ENCODE measurements around the gene OR6V1.

Gene OR6V1, protein sequence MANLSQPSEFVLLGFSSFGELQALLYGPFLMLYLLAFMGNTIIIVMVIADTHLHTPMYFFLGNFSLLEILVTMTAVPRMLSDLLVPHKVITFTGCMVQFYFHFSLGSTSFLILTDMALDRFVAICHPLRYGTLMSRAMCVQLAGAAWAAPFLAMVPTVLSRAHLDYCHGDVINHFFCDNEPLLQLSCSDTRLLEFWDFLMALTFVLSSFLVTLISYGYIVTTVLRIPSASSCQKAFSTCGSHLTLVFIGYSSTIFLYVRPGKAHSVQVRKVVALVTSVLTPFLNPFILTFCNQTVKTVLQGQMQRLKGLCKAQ

DNA sequence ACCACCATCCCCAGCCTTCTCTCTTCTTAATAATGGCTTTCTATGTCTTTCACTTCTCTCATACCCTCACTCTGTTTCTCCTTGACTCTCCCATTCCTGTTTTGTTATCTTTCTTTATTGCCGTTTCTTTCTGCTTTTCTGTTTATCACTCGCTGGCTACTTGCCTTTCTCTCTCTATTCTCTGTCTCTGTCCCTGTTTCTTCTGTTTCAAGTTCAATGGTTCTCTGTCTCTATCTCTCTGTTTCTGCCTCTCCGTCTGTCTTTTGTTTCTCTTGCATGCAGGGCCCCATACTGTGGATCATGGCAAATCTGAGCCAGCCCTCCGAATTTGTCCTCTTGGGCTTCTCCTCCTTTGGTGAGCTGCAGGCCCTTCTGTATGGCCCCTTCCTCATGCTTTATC, at the start of gene OR6V1:
OR6V1 (plus strand) TSS at position 301 of the 400 bp plus-strand sequence; CDS start at position 301, 0 bp downstream.
- DNase-seq, result no peak

DNA sequence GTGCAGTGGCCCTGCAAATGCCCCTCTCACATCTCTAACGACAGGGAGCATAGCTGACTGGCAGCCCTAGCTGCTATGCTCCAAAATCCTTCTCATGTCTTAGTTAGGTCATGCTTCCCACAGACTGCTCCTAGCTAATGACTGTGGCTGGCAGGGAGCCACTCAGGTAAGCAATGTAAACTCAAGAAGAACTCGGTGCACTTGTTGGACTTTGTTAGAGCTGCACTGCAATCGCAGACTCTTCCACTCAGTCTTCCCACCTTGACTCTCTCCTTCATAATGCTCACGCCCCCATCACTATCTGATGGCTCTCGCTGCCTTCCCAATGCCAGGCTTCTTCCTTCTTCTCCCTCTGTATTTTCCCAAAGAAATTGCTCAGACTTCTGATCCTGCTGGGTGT, 49.2 kb upstream of the OR6V1 start:
- DNase-seq, result no peak

GRCh38 chr7:143003393-143004051, 48.6 kb upstream of the OR6V1 start:
- DNase-seq, result peak; percentile 76

DNA sequence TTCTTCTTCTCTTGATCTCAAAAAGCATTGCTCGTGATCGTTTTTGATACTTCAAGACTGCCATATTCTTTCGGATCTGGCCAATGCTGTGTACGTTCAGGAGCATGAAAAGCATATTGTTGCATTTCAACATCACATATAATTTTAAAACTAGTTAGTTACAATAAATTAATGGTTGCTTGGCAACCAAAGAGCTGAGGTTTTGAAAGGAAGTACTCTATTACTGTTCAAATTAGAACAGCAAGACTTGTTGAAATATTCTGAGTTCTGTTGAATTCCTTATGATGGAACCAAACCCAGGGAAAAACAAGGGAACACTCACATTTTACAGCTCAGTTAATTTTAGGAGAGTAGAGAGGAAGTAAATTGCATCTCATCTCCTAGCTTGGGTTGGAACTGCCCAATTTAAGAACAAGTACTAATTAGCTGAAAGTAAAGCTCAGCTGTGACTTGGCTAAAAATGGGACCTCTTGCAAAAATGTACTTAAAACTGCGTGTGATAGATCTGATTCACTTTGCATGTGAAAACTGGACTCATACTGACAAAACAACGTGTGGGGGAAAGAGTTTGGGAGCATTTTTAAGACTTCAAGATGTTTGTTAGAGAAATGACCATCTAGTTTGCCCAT, 46.4 kb upstream of the OR6V1 start:
- no peak for DNase-seq

DNA sequence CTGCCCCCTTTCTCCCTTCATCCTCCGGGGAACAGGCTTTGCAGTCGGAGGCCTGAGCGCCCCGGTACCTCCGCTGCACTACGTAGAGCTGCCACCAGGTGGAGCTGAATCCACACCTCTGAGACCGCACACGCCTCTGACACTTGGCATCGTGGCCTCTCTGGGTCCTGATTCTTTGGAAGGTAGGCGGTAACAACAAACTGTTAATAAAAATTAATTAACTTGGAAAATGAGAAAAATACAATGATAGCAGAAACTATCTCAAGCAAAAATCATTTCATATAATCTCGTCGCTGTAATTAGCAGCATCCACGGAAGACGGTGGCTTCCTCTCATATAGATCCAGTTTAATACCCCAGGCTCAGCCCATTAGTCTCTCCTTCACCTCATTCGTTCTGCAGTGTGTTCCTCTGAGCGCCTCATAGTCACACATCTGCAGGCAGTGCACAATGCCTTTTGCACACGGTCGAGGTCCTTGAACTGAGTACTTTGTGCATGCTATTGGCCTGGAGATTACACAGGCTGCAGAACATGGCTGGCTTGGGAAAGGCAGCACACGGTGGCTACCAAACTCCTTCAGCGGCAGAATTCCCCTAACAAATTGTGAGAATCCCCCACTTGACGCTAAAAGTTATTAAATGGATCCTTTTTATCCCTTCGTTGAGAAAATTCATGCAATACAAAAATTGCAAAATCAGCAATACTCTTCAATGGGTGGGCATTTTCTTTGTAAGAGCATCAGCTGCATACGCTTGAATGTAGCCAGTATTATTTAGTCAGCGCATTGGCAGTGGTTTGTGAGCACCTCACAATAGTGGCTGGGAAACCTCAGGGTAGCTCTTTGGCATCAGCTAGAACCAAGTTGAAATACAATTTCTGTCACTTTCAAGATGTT, 43.9 kb upstream of the OR6V1 start:
- DNase-seq, result peak; percentile 82

- DNase-seq, result no peak
These were observed 40.1 kb upstream of the OR6V1 start for GRCh38 chr7:143012001-143012400.

DNA sequence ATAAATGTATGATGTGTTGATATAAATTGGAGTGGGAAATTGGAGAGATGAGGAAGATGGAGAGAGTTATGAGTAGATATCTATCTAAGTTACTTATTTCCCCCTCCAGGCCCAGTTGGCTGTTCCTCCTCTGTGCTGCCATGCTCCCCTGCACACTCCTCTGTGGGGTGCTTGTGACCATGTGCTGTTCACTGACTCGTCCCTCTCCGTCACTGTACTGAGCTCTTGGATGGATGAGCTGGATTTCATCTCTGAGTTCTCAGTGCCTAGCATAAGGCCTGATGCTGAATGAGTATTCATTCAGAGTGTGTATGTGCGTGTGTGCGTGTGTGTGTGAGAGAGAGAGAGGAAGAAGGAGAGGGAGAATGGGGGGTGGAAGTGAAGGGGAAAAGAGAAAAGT, 39.7 kb upstream of the OR6V1 start:
- no peak for DNase-seq

DNA sequence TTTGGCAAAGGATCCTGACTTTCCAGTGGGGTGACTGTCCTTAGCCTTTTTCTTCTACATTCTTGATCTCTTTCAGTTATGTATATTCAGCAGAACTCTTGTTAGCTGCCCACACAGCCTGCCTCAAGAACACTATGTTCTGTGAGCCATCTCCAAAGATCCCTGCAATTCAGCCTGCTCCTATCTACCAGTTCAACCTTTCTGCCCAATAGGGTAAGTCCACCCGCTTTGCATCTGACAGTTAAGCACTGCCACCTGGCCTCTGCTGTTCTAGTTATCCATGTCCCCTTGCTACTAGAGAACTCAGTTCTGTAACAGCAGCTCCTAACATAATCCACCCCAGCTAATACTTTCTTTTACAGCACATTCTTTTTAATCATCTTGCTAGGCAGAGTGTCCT, 38.7 kb upstream of the OR6V1 start:
- no peak for DNase-seq

DNA sequence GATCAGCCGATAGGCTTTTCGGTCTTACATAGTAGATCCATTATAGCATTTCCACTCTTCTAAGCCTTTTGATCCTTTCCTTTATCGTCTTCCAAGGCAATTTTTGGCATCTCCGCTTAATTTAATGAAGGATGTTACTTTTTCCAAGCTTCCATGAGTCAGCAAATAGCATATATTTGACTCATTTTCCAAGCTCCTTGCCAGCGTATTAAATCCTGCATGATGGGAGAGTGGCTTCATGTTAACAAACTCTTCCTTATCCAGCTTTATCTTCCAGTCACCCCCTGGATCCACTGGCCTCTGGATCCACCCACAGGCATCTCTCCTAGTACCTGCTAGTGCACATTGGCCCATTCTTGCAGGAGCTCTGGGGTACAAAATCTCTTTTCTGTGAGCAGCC, 38.2 kb upstream of the OR6V1 start:
- no peak for DNase-seq

- no peak for DNase-seq
These were observed 37.1 kb upstream of the OR6V1 start for GRCh38 chr7:143015084-143015483.

DNA sequence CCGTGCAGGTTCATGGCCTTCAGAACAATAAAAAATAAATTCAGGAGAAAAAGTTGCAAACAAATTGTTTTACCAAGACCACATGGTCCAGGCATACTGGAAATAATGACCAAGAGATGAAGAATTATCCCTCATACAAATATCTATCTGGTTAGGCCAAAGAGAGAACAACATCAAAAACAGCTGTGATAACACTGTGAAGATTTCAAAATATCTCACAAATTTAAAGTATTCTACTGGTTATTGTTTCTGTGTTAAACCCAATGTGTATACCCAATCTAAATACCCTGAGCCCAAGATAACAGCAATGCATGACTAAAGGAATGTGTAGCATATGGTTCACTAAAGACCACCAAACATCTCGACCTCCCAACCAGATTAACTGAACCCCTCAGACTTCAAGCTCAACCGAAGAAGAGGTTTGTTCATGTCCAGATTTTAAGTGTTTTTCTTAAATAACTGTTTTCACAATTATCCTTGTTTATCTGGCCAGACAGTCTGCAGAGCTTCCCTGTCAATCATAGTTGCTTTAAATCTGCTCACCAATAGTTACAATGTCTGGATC, 36.1 kb upstream of the OR6V1 start:
- no peak for DNase-seq

DNA sequence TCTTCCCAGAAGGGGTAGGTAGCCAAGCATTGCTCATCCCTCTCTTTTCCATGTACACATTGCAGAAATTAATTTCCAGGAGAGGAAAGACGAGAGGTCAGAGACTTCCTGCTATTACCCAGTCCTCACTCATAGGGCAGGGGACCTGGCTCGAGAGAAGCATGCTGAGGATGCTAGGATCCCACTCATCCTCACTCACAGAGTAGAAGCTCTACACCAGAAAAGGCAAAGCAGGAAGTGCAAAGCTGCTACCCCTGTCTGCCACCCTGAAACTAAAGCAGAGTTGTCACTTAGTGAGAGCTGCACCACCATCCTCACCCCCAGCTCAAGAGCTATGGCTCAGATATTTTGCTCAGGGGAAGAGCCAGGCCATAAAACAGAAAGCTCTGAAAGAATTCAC, 35.1 kb upstream of the OR6V1 start:
- no peak for DNase-seq

DNA sequence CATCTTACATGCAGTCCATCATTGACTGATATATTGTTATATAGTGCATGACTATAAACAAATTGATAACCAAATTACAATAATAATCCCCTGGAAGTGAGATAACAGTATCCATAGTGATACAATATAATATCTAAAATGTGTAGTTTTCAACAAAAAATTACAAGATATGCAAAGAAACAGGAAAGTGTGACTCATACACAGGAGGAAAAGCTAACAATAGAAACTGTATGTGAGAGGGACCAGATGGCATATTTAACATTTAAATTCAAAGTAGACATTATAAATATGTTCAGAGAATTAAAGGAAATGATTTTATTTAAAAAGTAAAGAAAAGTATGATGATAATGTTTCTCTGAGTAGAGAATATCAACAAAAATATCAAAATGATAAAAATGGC, 33.2 kb upstream of the OR6V1 start:
- DNase-seq, result no peak

GRCh38 chr7:143023047-143023446, 29.1 kb upstream of the OR6V1 start:
- no peak for DNase-seq

DNA sequence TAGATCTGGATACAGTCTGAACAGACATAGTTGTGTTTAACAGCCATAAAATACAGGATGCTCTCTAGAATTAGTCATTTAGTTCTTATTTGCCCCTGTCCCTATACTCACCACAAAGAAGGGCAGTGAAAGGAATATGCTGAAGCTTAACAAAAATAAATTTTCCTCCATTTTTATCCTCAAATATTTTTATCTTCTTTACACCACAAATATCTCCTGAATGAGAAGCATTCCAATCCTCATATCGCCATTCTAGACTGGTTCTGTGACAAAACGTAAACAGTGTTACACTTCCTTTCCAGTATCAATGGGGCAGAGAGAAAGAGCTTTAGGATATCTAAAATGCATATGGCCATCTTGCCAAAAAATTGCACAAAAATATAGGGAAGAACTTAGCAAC, 26.8 kb upstream of the OR6V1 start:
- no peak for DNase-seq

- no peak for DNase-seq
These were observed 25.1 kb upstream of the OR6V1 start, which contains the start of gene OR9A2 for GRCh38 chr7:143027032-143027431. Gene OR9A2, minus strand, starts transcription at chr7:143027132. Its CDS starts 0 bp downstream, at chr7:143027132.

DNA sequence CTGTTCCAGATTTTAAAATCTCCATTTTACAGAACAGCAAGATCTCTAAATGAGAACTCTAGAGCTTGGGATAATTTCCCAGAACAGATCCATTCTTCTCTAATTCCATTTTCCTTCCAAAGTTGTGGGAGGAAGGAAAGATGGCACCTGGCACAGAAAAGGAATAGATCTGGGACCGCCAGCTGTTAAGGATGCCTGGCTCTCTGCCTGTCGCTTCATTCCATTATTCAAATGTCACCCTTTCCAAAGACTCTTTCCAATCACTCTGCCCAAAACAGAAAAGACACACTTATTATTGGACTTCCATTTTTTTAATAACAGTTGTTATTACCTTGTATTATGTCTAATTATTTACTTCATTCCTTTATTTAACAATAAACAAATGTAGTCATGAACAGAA, 24.5 kb upstream of the OR6V1 start:
- DNase-seq, result no peak

DNA sequence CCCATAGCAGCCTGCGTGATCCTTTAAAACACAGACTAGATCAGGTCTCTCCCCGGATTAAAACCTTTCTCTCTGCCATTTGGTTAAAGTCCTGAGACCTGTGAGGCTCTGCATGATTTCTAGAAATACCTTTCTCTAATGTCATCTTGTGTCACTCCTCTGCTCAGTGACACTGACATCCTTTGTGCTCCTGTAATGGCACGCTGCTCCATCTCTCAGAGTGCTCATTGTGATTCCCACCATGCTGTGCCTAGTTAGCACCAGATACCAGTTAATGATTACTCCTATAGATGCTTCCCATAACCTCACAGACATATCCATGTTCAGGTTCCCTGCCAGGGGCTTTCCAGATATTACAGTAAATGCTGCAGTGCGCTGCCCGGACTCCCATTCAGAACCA, 13.5 kb upstream of the OR6V1 start:
- no peak for DNase-seq

DNA sequence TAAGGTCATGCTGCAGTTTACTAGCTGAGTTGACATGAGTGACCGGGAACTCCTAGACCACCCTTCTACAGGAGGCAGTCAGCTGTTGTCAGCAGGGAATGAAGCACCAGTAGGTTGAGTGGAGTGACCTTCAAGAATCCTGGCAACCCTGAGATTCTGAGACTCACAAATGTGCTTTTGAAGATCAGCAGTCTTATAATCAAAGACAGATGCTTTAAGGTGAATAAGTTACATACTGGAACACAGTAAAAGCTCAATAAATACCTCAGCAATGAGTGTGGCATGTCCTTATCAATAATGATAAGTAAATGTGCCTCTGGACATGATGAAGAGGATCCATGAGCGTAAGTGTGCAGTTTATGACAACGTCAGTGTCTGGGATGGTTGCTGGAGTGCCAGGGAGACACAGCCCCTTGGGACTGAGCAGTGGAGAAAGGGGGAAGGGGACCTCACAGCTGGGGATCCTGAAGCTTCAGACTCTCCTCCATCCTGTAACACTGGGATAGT, 11.9 kb upstream of the OR6V1 start:
- DNase-seq, result no peak

DNA sequence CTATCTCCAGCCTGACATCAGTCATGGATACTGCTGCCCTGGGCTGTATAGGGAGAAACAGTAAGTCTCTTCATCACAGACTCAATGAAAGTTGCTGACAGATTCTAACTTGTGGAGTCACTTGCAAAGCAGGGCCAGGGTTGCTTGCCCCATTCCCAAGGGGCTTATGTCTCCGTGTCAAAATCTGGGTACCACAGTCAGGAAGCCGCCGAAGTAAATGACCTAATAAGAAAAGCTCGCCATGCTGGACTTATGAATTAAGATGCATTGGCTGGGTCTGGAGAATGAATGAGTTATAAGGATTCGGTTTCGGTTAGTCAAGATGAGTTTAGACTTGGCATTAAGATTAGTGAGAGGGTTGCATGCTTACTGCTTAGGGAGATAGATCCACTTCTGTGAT, 10.8 kb upstream of the OR6V1 start:
- DNase-seq, result no peak

GRCh38 chr7:143042159-143042789, 9.9 kb upstream of the OR6V1 start:
- DNase-seq, result no peak

DNA sequence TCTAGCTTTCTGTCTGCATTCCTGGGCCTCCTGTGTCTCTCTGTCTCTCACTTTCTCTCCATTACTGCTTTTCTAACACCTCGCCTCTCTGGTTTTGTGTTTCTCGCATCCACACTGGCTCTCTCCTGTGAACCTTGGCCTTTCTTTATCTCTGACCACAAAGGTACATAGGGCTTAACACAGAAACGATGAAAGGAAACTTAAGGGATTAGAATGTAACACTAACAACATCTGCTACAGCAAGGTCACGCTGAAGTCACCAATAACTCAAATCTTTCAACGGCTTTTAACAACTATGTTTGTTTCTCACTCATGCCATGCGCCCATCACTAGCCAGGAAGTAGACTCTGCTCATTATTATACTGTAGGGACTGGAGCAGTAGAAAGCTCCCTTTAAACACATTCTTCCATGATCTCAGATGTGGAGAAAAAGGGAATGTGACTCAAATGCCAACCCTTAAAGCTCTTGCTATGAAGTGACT, 9.3 kb upstream of the OR6V1 start:
- no peak for DNase-seq
